ENCODE results near the gene ASPSCR1.
A peak's percentile ranks its signal among the peaks of the same experiment; 100 is the strongest.

Gene ASPSCR1

DNA sequence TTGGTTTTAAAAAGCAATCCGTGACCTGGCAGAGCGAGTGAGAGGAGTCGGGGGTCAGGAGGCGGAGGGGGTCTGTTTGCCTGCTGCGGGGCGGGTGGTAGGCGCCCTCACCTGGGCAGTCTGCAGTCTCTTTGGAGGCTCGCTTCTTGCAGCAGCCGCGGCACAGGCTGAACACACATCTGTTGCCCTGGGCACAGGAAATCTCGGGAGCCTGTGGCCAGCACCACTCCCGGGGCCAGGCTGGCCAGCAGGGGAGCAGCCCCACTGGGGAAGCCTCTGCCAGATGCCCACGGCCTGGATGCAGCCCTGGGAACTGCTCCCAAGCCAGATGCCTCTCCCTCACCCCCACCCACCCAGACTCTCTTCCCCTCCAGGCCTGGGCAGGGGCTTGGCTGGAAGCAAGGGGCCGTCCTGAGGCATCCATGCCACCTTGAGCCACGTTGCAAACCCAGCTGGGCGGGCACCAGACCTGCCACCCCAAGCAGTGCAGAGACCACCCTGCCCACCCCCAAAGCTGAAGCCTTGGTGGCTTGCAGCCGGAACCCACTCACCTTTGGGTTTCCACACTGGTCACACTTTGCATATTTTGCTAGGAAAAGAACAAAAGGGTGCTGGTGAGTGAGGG, 80.9 kb downstream of the ASPSCR1 start:
- DNase-seq: no peak

DNA sequence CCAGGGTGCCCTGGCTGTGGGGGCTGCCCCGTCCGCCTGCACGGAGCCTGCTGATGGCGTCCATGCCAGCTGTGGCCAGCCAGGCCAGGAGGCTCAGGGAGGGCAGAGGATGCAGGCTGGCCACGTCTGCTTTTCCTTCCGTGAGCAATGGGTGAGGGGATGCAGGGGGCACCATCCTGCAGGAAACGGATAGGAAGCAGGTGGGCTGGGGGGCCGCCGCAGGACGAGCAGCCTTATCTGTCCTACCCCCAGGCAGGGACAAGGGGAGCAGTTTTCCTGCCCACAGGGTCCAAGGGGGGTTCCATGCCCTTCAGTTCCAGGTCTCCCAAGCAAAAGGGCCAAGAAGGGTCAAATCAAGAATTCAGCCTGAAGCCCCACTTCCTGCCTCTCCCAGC, 81.4 kb downstream of the ASPSCR1 start:
- DNase-seq: no peak

DNA sequence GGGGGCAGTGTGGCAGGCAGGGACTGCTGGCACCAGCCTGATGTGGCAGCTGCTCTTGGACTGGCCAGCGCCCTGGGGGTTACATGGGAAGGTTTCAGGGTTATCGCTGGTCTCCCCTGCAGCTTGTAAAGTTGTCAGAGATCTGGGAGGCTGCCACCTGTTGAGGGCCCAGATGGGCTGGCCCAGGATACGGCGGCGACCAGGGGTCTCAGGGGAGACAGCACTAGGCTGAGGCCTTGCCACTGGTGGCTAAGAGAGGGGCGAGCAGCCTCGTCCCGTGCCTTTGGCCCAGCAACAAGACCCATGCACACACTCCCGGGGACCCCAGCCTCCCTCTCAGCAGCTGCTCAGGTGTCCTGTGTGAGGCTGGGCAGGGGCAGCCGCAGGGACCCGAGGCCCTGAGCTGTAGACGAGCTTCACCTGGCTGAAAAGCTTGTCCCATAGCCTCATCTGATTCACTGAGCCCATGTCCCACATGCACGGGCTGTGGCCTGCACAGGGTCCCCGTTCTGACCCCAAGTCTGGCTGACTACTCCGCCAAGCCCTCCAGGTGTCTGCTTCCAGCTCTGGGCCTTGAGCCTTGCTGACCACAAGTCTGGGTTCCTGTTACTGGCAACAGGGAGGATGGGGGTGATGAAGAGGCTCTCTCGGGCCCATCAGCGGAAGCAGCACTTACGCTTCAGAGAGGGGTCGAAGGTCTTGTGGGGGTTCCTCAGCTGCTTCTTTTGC, 82.0 kb downstream of the ASPSCR1 start:
- no peak for DNase-seq

DNA sequence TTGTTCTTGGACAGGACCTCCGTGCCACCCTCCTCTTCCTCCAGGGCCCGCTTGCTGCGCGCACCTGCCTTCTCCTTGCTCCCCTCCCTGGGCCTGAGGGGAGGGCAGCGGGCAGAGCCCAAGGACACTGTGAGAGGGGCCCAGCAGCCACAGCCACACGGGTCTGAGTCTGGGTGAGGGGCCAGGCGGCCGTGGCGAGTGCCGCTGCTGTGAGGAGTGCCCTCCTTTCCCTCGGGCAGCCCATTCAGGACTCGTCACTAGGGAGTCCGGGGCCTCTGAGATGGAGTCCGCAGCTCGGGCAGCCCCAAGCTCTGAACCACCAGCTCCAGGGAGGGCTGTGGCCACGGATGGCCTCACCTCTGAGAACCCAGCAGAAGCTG, 82.6 kb downstream of the ASPSCR1 start:
- no peak for DNase-seq

DNA sequence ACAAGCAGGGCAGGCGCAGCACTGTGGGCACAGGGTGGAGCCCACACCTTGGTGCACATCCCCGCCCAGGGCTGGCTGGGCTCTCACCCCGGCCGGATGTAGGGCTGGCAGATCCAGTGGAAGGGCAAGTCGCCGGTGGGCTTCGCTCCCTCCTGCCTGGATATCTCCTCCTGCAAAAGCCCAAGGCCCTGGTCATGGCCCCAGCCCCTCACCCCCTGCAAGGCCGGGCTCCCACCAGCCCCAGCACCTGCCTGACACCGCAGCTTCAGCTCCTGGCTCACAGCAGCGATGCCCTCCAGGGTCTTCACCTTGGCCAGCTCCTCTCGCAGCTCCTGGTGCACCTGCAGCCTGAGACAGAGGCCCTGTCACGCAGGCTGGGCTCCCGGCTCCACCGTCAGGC, 83.2 kb downstream of the ASPSCR1 start:
- no peak for DNase-seq

DNA sequence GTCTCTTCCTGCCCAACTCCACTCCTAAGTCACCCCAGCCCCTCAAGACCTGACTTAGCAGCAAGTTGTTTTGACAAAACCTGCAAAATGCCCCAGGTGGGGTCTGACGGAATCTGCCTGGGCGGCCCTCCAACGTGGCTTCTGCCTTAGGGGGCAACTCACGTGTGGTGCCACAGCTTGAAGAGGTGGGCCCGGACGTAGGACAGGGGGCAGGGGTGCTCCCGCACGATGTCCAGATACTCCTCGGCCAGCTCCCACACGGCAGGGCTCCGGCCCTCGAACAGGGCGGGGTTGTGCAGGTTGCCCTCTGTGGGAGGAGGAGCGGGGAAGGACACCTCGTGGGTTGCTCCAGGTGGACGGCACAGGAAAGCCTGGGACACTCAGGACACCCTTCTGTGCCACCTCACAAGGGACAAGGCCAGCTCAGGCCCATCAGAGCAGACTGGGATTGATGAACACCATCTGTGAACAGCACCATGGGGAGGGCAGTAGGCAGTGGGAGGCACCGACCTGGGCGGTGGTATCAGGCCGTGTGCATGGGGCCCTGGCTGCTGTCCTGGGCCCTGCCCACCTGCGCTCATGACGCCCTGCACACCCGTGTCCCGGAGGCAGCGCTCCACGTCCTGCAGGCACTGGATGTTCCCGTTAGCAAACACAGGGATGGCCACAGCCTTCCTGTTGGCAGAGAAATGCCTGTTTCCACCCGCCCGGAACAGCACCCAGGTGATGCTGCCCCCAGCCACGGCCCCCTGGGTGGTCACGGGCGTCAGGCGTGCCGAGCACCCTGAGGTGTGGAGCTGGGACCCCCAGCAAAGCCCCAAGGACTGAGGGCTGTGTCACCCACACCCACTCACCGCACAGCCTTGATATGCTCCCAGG, 83.9 kb downstream of the ASPSCR1 start:
- DNase-seq: no peak

DNA sequence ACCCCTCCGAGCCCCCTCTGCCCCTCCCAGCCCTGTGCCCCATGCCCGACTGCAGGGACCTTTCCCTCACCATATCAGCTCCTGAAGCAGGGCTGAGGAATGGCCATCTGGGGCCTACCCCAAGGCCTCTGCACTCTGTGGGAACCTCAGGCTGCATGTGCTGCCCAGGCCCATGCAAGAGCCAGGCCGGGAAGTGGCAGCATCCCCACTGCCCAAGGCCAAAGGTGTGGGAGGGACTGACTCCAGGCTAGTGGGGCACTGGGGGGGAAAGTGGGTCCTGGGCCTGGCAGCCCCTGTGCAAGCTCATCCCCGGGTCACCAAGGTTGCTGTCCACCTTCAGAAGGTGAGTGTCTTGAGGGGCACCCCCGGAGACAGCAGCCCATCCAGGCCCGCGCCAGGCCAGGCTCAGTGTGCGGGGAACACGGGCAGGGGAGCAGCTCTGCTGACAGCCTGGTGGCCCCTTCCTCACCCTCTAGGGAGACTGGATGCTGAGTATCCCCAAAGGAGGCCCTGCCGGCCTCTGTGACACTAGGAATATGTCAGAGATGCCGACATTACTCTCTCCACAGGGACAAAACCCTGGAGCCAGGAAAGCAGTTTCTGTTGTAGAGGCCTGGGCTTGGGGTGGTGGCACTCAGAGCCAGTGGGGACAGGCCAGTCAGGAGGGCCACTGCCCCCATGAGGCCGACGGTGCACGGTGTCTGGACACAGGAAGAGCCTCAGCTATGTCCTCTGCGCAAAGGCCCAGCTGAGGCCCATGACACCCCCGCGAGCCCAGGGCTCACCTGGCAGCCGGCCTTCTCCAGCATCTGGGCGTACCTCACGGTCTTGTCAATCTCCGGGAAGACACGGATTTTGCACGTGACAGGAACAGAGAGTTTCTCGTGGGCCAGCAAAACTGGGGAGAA, 84.9 kb downstream of the ASPSCR1 start:
- DNase-seq: no peak

DNA sequence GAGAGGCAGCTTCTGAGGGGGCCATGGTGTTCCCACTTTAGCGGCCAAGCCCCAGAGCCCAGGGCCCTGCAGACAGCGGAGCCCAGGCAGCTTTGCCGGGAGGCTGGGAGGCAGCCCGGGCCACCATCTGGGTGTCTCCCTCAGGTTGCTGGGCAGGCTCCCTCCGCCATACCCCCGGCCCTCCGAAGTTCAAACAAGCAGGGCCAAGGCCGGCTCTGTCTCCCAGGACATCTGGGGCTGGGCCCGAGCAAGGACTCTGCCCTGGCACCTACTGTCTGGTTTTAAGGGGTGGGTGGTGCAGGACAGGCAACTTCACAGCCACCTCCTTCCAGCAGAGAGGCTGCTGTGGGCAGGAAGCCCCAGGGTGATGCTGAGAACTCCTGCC, 85.5 kb downstream of the ASPSCR1 start:
- no peak for DNase-seq

DNA sequence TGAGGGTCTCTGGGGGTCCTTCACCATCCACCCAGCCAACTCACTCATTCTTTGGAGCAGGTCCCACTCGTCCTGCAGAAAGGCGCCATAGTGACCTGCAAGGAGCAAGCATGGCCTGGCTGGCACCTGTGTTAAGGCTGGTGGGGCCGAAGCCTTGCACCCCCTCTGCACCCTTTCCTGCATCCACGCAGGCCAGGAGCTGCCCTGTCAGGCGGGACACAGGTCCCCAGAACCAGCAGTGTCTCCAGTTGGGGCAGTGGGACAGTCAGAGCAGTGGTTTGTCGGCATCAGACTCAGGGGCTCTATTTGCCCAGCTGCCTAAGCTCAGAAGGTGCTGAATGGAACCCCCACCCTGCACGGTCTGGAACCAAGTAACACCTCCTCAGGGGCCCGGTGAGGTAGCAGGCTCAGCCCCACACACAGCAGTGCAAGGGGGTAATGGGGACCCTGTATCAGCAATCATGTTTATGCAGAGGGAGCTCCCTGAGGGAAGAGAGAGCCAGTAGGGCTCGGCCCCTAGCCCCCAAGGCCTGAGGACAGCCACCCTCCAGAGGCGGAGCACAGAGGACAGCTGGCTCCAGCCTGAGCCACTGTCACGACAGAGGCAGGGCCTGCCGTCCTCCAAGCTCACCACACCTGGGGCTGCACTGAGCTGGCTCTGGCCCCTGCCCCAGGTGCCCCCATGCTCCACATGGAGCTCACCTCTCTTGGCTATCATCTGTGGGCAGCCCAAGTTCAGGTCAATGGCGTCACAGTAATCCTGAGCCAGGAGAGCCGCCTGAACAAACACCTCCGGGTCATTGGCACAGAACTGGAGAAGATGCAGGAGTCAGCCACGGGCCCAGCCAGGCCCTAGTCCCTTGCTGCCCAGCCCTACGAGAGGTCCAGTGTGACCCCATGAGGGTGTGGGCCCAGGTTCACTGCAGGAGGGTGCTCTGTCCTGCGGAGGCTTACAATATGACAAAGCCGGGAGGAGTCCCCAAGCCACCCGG, 86.3 kb downstream of the ASPSCR1 start:
- DNase-seq: no peak

DNA sequence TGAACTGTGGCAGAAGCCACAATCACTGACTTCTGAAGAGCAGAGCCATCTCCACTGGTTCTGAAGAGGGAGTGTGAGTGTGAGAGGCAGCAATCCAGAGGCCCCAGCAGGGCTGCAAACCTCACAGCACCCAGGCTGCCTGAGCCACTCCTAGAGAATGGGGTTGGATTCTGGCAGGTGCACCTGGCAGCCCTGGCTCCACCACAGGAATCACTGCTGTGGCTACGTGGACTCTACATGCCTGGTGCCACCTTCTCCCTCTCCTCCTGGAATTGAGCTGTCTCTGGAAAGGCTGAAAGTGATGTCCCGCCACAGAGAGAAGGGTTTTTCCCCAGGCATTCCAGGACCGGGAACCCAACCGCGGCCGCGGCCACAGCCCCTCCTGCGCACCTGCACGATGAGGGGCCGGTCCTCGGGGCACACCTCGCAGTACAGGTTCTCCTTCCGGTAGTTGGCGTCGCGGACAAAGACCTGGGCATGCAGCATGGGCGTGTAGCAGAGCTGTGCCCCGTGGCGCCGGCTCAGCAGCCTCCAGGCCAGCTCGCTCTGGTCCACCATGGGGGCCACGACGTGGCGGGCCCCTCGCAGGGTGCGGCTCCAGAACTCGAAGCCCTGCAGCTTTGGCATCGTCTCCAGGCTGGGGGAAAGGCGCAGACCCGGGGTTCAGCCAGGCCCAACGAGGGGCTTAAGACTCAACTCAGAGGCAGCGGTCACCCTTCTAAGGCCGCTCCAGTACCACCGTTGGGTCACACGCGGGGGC, 87.2 kb downstream of the ASPSCR1 start:
- no peak for DNase-seq

DNA sequence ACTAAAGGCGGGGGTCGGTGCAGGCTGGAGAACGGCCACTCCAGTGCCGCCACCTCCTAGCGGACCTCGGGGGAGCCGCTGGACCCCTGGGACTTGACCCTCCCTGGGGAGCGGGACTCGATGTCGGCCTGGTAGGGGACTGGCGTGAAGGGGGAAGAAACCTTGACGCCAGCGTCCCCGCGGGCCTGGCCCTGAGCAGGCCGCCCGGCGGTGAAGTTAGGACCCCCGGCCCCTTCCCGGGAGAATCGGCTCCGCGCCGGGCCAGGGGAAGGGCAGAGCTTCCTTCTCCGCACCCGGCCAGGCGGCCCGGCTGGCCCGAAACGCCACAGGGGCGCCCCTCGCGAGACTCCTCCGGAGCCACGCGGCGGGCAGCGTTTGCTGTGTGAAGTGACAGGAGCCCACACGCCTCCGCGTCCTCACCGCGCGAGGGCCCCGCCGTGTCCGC, 87.8 kb downstream of the ASPSCR1 start:
- DNase-seq: no peak

DNA sequence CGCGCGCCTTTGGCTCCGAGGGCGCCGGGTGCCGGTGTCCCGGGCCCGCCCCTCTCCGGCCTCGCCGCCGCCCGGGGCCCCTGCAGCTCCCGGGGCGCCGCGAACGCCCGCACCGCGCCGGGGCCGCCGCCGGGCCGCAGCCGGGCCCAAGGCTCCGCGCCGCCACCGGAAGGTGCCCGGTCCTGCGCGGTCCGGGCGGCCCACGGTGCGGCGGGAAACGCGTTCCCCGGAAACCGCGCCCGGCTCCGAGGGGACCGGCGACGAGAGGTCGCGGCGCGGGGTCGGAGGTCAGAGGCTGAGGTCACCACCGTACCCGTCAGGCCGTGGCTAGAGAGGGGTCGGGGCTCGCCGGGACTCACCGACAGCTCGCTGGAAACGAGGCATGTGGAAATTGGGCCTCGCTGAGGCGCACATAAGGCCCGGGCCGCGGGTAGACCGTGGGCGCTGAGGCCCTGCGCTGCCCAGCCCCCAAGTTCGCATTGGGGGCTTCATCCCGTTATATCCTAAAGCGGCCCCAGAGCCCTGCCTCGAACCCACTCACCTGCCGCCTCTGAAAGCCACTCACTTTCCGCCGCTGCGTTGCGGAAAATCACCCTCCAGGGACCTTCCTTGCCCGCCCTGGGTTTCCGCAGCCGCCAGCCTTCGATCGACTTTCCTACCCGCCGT, 88.3 kb downstream of the ASPSCR1 start, which contains the start of gene DUS1L:
TSS of gene DUS1L (minus strand) at position 167 of the 666 bp plus-strand sequence. CDS start 745 bp downstream, outside the sequence.
- DNase-seq: peak; percentile 34
